Activated CD4-positive, alpha-beta T cell treated with anti-CD3 and anti-CD28 coated beads, Interleukin-2, amount 50 U/mL, for 24 hours (primary cell): ENCODE measurements around the gene ALPL.
"Not testable (repeated sequence)": the region's sequence is repeated elsewhere in the genome, so short reads cannot be mapped to it uniquely, and the experiment has no call there.

Source experiments
- DNase-seq, 2 donors: peaks; one replicate each; pipeline ENCODE4 v3.0.0-alpha.2; 2020; ENCODE audit warnings: low read depth in 1 of 2, low spot score in 1 of 2

ALPL gene

GRCh38 chr1:21507511-21508270 lies 1.5 kb upstream of the ALPL start:
- no peak for DNase-seq

GRCh38 chr1:21508580-21509350 lies 458 bp upstream of the ALPL start:
- DNase-seq: peak; percentile 19 to 43

GRCh38 chr1:21510113-21510493 lies 880 bp downstream of the ALPL start:
- no peak for DNase-seq

- no peak for DNase-seq
These were observed 1.8 kb downstream of the ALPL start for GRCh38 chr1:21510885-21511578.

GRCh38 chr1:21511579-21512522 lies 2.6 kb downstream of the ALPL start:
- DNase-seq: no peak

- DNase-seq: no peak
These were observed 5.0 kb downstream of the ALPL start for GRCh38 chr1:21514245-21514644.

- no peak for DNase-seq
These were observed 8.0 kb downstream of the ALPL start for GRCh38 chr1:21517161-21517589.

- DNase-seq: no peak
These were observed 8.6 kb downstream of the ALPL start for GRCh38 chr1:21517660-21518480.

- DNase-seq: no peak
These were observed 9.7 kb downstream of the ALPL start for GRCh38 chr1:21518774-21519455.

- DNase-seq: not testable (repeated sequence)
These were observed 10.4 kb downstream of the ALPL start for GRCh38 chr1:21519486-21520070.

GRCh38 chr1:21520899-21521716 lies 11.9 kb downstream of the ALPL start:
- no peak for DNase-seq

GRCh38 chr1:21521717-21522060 lies 12.5 kb downstream of the ALPL start:
- no peak for DNase-seq

- no peak for DNase-seq
These were observed 13.4 kb downstream of the ALPL start for GRCh38 chr1:21522525-21523038.

- DNase-seq: no peak
These were observed 14.1 kb downstream of the ALPL start for GRCh38 chr1:21523297-21523813.

- DNase-seq: no peak
These were observed 15.0 kb downstream of the ALPL start for GRCh38 chr1:21524220-21524619.

GRCh38 chr1:21524686-21525339 lies 15.6 kb downstream of the ALPL start:
- DNase-seq: no peak

GRCh38 chr1:21525340-21525717 lies 16.1 kb downstream of the ALPL start:
- no peak for DNase-seq
